HFF-Myc (cell line): ENCODE measurements around the gene GAS7.
A peak's percentile ranks its signal among the peaks of the same experiment; 100 is the strongest.

ENCODE experiments used
- DNase-seq: peaks from one replicate; pipeline ENCODE4 v3.0.0-alpha.2; 2011; ENCODE audit warnings: low read depth; ENCODE audit errors: extremely low read depth
- H3K4me3 ChIP-seq: replicated peaks from 2 replicates; pipeline ENCODE4 v1.5.1; 2011; ENCODE audit warnings: low read depth, mild to moderate bottlenecking, control low read depth, low read length
- TF ChIP-seq, protein P1 (sequence below): IDR thresholded peaks from 2 replicates; pipeline ENCODE4 v1.5.1; 2012; ENCODE audit warnings: mild to moderate bottlenecking, low read depth, low read length, control low read depth; ENCODE audit errors: missing control alignments

Gene GAS7

DNA sequence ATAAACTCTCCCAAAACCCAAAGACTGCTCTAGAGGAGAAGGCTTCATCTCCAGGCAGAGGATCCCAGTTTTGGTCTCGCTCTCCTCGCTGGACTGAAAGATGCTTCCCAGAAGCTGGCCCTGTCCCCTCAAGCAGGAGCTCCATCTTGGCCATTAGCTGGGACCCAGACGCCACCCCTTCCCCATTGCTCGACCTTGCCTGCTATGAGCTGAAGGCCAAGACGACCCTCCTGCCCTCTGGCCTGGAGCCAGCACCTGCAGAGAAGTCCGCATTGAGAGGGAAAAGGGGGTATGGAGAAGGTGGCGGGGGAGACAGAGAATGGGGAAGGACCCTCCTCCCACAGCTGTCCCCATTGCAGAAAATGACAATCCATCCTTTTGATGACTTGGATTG lies 289.8 kb downstream of the GAS7 start:
- TF ChIP-seq, protein P1, sequence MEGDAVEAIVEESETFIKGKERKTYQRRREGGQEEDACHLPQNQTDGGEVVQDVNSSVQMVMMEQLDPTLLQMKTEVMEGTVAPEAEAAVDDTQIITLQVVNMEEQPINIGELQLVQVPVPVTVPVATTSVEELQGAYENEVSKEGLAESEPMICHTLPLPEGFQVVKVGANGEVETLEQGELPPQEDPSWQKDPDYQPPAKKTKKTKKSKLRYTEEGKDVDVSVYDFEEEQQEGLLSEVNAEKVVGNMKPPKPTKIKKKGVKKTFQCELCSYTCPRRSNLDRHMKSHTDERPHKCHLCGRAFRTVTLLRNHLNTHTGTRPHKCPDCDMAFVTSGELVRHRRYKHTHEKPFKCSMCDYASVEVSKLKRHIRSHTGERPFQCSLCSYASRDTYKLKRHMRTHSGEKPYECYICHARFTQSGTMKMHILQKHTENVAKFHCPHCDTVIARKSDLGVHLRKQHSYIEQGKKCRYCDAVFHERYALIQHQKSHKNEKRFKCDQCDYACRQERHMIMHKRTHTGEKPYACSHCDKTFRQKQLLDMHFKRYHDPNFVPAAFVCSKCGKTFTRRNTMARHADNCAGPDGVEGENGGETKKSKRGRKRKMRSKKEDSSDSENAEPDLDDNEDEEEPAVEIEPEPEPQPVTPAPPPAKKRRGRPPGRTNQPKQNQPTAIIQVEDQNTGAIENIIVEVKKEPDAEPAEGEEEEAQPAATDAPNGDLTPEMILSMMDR = no peak
- DNase-seq = no peak
- H3K4me3 ChIP-seq = no peak overlapping the region

DNA sequence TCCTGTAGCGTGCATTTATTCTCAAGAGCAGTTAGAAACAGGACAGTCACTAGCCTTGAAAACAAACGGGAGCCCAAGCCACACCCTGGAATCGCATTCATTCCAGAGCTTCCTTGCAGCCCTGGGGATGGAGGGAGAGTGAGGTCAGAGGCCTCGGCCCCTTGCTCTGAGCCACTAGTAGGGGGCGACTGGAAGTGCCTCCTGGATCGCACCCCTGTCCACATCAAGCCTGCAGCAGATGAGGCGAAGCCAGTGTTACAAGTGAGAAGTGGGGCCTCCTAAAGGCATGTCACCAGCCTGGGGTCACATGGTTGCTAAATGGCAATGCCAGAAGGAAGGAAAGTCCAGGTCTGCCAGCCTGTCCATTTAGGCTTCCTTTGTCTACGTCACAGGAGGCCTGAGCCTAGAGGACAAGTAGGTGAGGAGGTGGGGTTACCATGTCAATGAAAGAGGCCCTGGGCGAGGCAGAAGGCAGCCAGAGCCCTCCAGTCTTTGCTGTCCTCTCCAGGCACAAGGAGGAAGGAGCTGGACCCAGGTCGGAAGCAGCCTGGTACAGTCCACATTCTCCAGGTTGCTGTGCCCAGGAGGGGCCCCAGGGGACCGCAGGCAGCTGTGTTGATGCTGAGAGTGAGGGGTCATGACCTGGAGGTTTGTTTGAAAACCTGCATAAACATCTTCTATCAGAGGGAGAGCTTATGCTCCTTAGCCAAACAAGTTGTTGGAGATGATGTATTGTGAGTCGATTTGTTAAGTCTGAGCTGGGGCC lies 290.3 kb downstream of the GAS7 start:
- no peak for DNase-seq
- no peak overlapping the region for H3K4me3 ChIP-seq
- TF ChIP-seq, protein P1 = no peak

- TF ChIP-seq, protein P1 = no peak
- no peak overlapping the region for H3K4me3 ChIP-seq
- no peak for DNase-seq
These were observed 291.3 kb downstream of the GAS7 start for GRCh38 chr17:9907131-9907530.

DNA sequence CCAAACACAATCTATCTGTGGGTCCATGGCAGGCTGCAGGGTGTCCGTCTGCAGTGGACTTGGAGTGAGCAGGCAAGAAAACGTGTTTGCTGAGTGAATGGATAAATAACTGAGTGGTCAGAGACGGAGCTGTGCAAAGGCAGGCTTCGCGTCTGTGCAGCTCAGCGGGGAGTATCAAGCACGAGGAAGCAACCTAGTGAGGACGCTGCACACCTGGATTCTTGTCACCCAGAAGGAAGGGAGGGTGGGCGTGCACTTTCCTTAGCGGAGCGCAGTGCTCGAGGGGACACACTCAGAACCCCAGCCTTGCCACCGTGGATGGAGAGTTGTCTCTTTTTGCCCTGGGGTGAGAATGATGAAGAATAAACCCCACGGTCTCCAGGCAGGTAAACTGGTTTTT lies 291.8 kb downstream of the GAS7 start:
- no peak for DNase-seq
- H3K4me3 ChIP-seq = no peak overlapping the region
- TF ChIP-seq, protein P1 = no peak

DNA sequence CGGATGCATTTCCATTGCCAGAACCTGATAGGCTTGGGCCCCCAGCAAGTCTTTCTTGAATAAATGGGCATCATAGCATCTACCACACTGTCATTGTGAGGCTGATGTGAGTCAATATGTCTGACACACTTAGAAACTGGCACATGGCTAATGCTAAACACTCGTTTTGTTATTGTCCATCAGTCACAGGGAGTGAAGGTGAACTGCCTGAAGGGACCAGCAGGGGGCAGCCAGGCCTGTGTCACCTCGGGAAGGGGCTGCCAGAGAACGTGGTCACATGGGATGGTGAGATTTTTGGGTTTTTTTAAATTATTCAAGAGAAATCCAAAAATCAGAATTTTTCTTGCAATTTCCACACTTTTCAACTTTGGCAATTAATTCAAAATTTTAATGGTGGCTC lies 292.5 kb downstream of the GAS7 start:
- H3K4me3 ChIP-seq = no peak overlapping the region
- TF ChIP-seq, protein P1 = peak; percentile 72
- DNase-seq = no peak

- no peak for DNase-seq
- TF ChIP-seq, protein P1 = no peak
- no peak within 1 kb of the TSS for H3K4me3 ChIP-seq
These were observed 293.4 kb downstream of the GAS7 start, which contains the start of gene RCVRN for GRCh38 chr17:9905078-9905415. Gene RCVRN, minus strand, starts transcription at chr17:9905271. Its CDS starts 91 bp downstream, at chr17:9905180.
